ENCODE measurements around the gene RPL7A.
"Not testable (repeated sequence)": the region's sequence is repeated elsewhere in the genome, so short reads cannot be mapped to it uniquely, and the experiment has no call there.

The RPL7A gene

GRCh38 chr9:133347985-133348717 is at the start of gene RPL7A, which contains the start of gene MED22:
Gene RPL7A, plus strand, starts transcription at chr9:133348218. Its CDS starts 26 bp downstream, at chr9:133348244.
Gene MED22, minus strand, starts transcription at chr9:133348131. Its CDS starts 1,469 bp downstream, at chr9:133346662.
- peaks cover 4% of the 10 kb centered on the region; the same call in 1 of the 2 replicates for H3K4me1 ChIP-seq (ENCODE audit: insufficient read depth, low read length)
- H3K9ac ChIP-seq (ENCODE audit: low read depth, low read length): peak within 1 kb of the TSS; percentile 100
- H3K36me3 ChIP-seq (ENCODE audit: insufficient read depth, low read length): peaks cover 41% of the 10 kb centered on the region
- H3K9me3 ChIP-seq (ENCODE audit: control insufficient read depth, insufficient read depth, low read length): no peaks in the 10 kb centered on the region

- not testable (repeated sequence) for H3K9ac ChIP-seq (ENCODE audit: low read depth, low read length); H3K36me3 ChIP-seq (ENCODE audit: insufficient read depth, low read length); H3K9me3 ChIP-seq (ENCODE audit: control insufficient read depth, insufficient read depth, low read length); H3K4me1 ChIP-seq (ENCODE audit: insufficient read depth, low read length)
Observed at GRCh38 chr9:133299996-133300395, 48.0 kb upstream of the RPL7A start.

GRCh38 chr9:133301253-133302230 is 46.5 kb upstream of the RPL7A start:
- no peak overlapping the region for H3K9ac ChIP-seq (ENCODE audit: low read depth, low read length)
- no peaks in the 10 kb centered on the region for H3K4me1 ChIP-seq (ENCODE audit: insufficient read depth, low read length)
- H3K9me3 ChIP-seq (ENCODE audit: control insufficient read depth, insufficient read depth, low read length): no peaks in the 10 kb centered on the region
- H3K36me3 ChIP-seq (ENCODE audit: insufficient read depth, low read length): no peaks in the 10 kb centered on the region

GRCh38 chr9:133303266-133304157 is 44.5 kb upstream of the RPL7A start:
- Histone ChIP-seq H3K36me3 (ENCODE audit: insufficient read depth, low read length) (no peaks in the 10 kb centered on the region), H3K9me3 (ENCODE audit: control insufficient read depth, insufficient read depth, low read length) (no peaks in the 10 kb centered on the region), H3K9ac (ENCODE audit: low read depth, low read length) (no peak overlapping the region), H3K4me1 (ENCODE audit: insufficient read depth, low read length) (no peaks in the 10 kb centered on the region)

- Histone ChIP-seq H3K36me3 (ENCODE audit: insufficient read depth, low read length) (no peaks in the 10 kb centered on the region), H3K9ac (ENCODE audit: low read depth, low read length) (no peak overlapping the region), H3K4me1 (ENCODE audit: insufficient read depth, low read length) (no peaks in the 10 kb centered on the region), H3K9me3 (ENCODE audit: control insufficient read depth, insufficient read depth, low read length) (no peaks in the 10 kb centered on the region)
Observed at GRCh38 chr9:133304158-133304470, 43.9 kb upstream of the RPL7A start.

- no peaks in the 10 kb centered on the region for H3K9me3 ChIP-seq (ENCODE audit: control insufficient read depth, insufficient read depth, low read length)
- H3K9ac ChIP-seq (ENCODE audit: low read depth, low read length): no peak overlapping the region
- H3K4me1 ChIP-seq (ENCODE audit: insufficient read depth, low read length): no peaks in the 10 kb centered on the region
- H3K36me3 ChIP-seq (ENCODE audit: insufficient read depth, low read length): no peaks in the 10 kb centered on the region
Observed at GRCh38 chr9:133304477-133305377, 43.3 kb upstream of the RPL7A start.

GRCh38 chr9:133305731-133306130 is 42.3 kb upstream of the RPL7A start:
- no peaks in the 10 kb centered on the region for H3K36me3 ChIP-seq (ENCODE audit: insufficient read depth, low read length)
- no peaks in the 10 kb centered on the region for H3K9me3 ChIP-seq (ENCODE audit: control insufficient read depth, insufficient read depth, low read length)
- no peak overlapping the region for H3K9ac ChIP-seq (ENCODE audit: low read depth, low read length)
- no peaks in the 10 kb centered on the region for H3K4me1 ChIP-seq (ENCODE audit: insufficient read depth, low read length)

- no peak overlapping the region for H3K9ac ChIP-seq (ENCODE audit: low read depth, low read length)
- H3K9me3 ChIP-seq (ENCODE audit: control insufficient read depth, insufficient read depth, low read length): no peaks in the 10 kb centered on the region
- H3K4me1 ChIP-seq (ENCODE audit: insufficient read depth, low read length): no peaks in the 10 kb centered on the region
- H3K36me3 ChIP-seq (ENCODE audit: insufficient read depth, low read length): no peaks in the 10 kb centered on the region
Observed at GRCh38 chr9:133306242-133307204, 41.5 kb upstream of the RPL7A start.

- no peaks in the 10 kb centered on the region for H3K36me3 ChIP-seq (ENCODE audit: insufficient read depth, low read length)
- H3K4me1 ChIP-seq (ENCODE audit: insufficient read depth, low read length): no peaks in the 10 kb centered on the region
- no peaks in the 10 kb centered on the region for H3K9me3 ChIP-seq (ENCODE audit: control insufficient read depth, insufficient read depth, low read length)
- H3K9ac ChIP-seq (ENCODE audit: low read depth, low read length): no peak overlapping the region
Observed at GRCh38 chr9:133307301-133307700, 40.7 kb upstream of the RPL7A start.

- no peaks in the 10 kb centered on the region for H3K9me3 ChIP-seq (ENCODE audit: control insufficient read depth, insufficient read depth, low read length)
- no peaks in the 10 kb centered on the region for H3K36me3 ChIP-seq (ENCODE audit: insufficient read depth, low read length)
- H3K9ac ChIP-seq (ENCODE audit: low read depth, low read length): no peak overlapping the region
- H3K4me1 ChIP-seq (ENCODE audit: insufficient read depth, low read length): no peaks in the 10 kb centered on the region
Observed at GRCh38 chr9:133309608-133310007, 38.4 kb upstream of the RPL7A start.

- Histone ChIP-seq H3K9me3 (ENCODE audit: control insufficient read depth, insufficient read depth, low read length) (no peaks in the 10 kb centered on the region), H3K9ac (ENCODE audit: low read depth, low read length) (no peak overlapping the region)
Observed at GRCh38 chr9:133315997-133316396, 32.0 kb upstream of the RPL7A start.

GRCh38 chr9:133317551-133317950 is 30.5 kb upstream of the RPL7A start:
- not testable (repeated sequence) for H3K36me3 ChIP-seq (ENCODE audit: insufficient read depth, low read length); H3K9me3 ChIP-seq (ENCODE audit: control insufficient read depth, insufficient read depth, low read length); H3K4me1 ChIP-seq (ENCODE audit: insufficient read depth, low read length); H3K9ac ChIP-seq (ENCODE audit: low read depth, low read length)

More at GRCh38 chr9:133315997-133316396, 32.0 kb upstream of the RPL7A start:
- H3K36me3 ChIP-seq (ENCODE audit: insufficient read depth, low read length): no peaks in the 10 kb centered on the region
- no peaks in the 10 kb centered on the region for H3K4me1 ChIP-seq (ENCODE audit: insufficient read depth, low read length)
